K562 (cell line): ENCODE results near the gene NMRK1. TPM values are rescaled to one million over a fixed set of nuclear protein-coding genes. Genes with fewer than 3 reads are reported as not detected.
A peak's percentile ranks its signal among the peaks of the same experiment; 100 is the strongest.

ENCODE experiments used
- ATAC-seq: fragments of 200-7000 bp; cut with Tn5 transposase; 3 replicates; pipeline ENCODE4 v1.9.1; 2020; ENCODE audit warnings: moderate library complexity
- BruUV-seq: library from RNA; stranded (reverse); fragments of 400-500 nt; replicated peaks from 2 replicates; lab custom pipeline; 2021; lab: Mats Ljungman, UMichigan
- CTCF ChIA-PET: fragments of 300-600 bp; formaldehyde crosslinking; extraction: SDS; loops from one replicate; lab custom pipeline; 2021; ENCODE audit warnings: low intra/inter-chr PET ratio; lab: Yijun Ruan, JAX
- POLR2A ChIA-PET: fragments of 300-600, 350-650 bp; sonication (Branson Sonifier 250); formaldehyde crosslinking; extraction: SDS; loops from one replicate; lab custom pipeline; 2021; ENCODE audit warnings: antibody characterized with exemption, inconsistent platforms; lab: Yijun Ruan, JAX
- DNase-seq, 4 experiments: peaks; one replicate each; pipeline versions ENCODE4 v3.0.0 to v3.0.0-alpha.2; 2011 to 2018; ENCODE audit warnings: low spot score in 3 of 4, mixed read lengths in 3 of 4; ENCODE audit errors: extremely low read depth in 1 of 4
- FAIRE-seq: peaks from 2 replicates; lab custom pipeline; 2011; peaks lifted over from hg19 to GRCh38; lab: Jason Lieb, UNC
- H2AFZ ChIP-seq: 2 replicates; pipeline ENCODE4 v1.6.0; 2011; ENCODE audit warnings: low read depth, low read length, control low read depth, inconsistent platforms
- H3K27ac ChIP-seq: fragments of 200-600 bp; 3 replicates; pipeline ENCODE4 v1.8.0; 2011; ENCODE audit warnings: low read depth, mild to moderate bottlenecking, control low read depth, inconsistent platforms, low read length, moderate library complexity, mixed read lengths; ENCODE audit errors: extremely low read depth
- H3K27me3 ChIP-seq, 2 experiments: fragments of 300-600 bp in 1 of 2; 2 replicates in 1 of 2; 3 replicates in 1 of 2; pipeline versions ENCODE4 v1.6.0 to v1.8.0; 2011; ENCODE audit warnings: inconsistent platforms in 2 of 2, low read length in 2 of 2, mild to moderate bottlenecking in 1 of 2, mixed read lengths in 1 of 2, moderate library complexity in 1 of 2; ENCODE audit not compliant: control insufficient read depth in 2 of 2, insufficient read depth in 2 of 2
- H3K36me3 ChIP-seq: fragments of 300-600 bp; 3 replicates; pipeline ENCODE4 v1.8.0; 2011; ENCODE audit warnings: mild to moderate bottlenecking, low read length, inconsistent platforms; ENCODE audit not compliant: control insufficient read depth, insufficient read depth
- H3K4me1 ChIP-seq, 2 experiments: fragments of 200-600 bp in 1 of 2; replicated peaks in 1 of 2; 2 replicates in 1 of 2; 3 replicates in 1 of 2; pipeline versions ENCODE4 v1.5.1 to v1.8.0; 2011; ENCODE audit warnings: inconsistent platforms in 2 of 2, low read length in 2 of 2, mild to moderate bottlenecking in 1 of 2, mixed read lengths in 1 of 2, moderate library complexity in 1 of 2; ENCODE audit not compliant: control insufficient read depth in 2 of 2, insufficient read depth in 2 of 2
- H3K4me2 ChIP-seq: 2 replicates; pipeline ENCODE4 v1.6.1; 2011; ENCODE audit warnings: low read length, control low read depth, inconsistent platforms, mixed read lengths; ENCODE audit not compliant: insufficient read depth
- H3K4me3 ChIP-seq: fragments of 200-600 bp; sonication (generic), shearing (Covaris generic); 2 replicates; pipeline ENCODE4 v1.5.1; 2016; ENCODE audit warnings: control low read depth, inconsistent platforms
- H3K79me2 ChIP-seq: fragments of 200-600 bp; 3 replicates; pipeline ENCODE4 v1.8.0; 2011; ENCODE audit warnings: low read length, inconsistent platforms; ENCODE audit not compliant: control insufficient read depth, insufficient read depth
- H3K9ac ChIP-seq, 2 experiments: 2 replicates each; pipeline versions ENCODE4 v1.6.0 to v1.6.1; 2011; ENCODE audit warnings: low read depth in 2 of 2, low read length in 2 of 2, control low read depth in 1 of 2, inconsistent platforms in 1 of 2, mild to moderate bottlenecking in 1 of 2, mixed read lengths in 1 of 2; ENCODE audit not compliant: insufficient read depth in 1 of 2
- H3K9me1 ChIP-seq: one replicate; pipeline ENCODE4 v1.6.0; 2011; ENCODE audit warnings: inconsistent platforms, mild to moderate bottlenecking, low read length, moderate library complexity; ENCODE audit not compliant: control insufficient read depth, insufficient read depth
- H3K9me3 ChIP-seq: replicated peaks from 2 replicates; pipeline ENCODE4 v1.5.1; 2011; ENCODE audit warnings: low read depth, low read length, inconsistent platforms; ENCODE audit not compliant: control insufficient read depth, insufficient read depth
- H4K20me1 ChIP-seq: replicated peaks from 2 replicates; pipeline ENCODE4 v1.6.1; 2011; ENCODE audit warnings: low read length, inconsistent platforms, mixed read lengths; ENCODE audit not compliant: control insufficient read depth, insufficient read depth
- BRD4 ChIP-seq: fragments of 200-600 bp; sonication (generic); IDR thresholded peaks from 2 replicates; pipeline ENCODE4 v1.6.1; 2017; ENCODE audit warnings: inconsistent platforms
- BRF1 ChIP-seq: IDR thresholded peaks from 3 replicates; pipeline ENCODE4 v1.6.1; 2011; ENCODE audit warnings: borderline replicate concordance, mild to moderate bottlenecking; ENCODE audit not compliant: insufficient read length; ENCODE audit errors: extremely low read depth
- DMBX1 ChIP-seq: fragments of 250-450 bp; sonication (Bioruptor Pico); IDR thresholded peaks from 2 replicates; pipeline ENCODE4 v1.8.0; 2022; ENCODE audit warnings: inconsistent platforms, mild to moderate bottlenecking, moderate library complexity, borderline replicate concordance
- GABPA ChIP-seq: fragments of 200-800 bp; sonication (Bioruptor generic); conservative IDR thresholded peaks from 2 replicates; pipeline ENCODE4 v1.6.1; 2016; ENCODE audit warnings: low read depth, missing genetic modification characterization, missing compliant biosample characterization
- PCBP2 ChIP-seq: fragments of 200-400 bp; formaldehyde crosslinking; IDR thresholded peaks from 2 replicates; pipeline ENCODE4 v1.6.1; 2018; ENCODE audit warnings: low read length, low read depth, mild to moderate bottlenecking, moderate library complexity; ENCODE audit not compliant: poor library complexity, severe bottlenecking
- RBFOX2 ChIP-seq: fragments of 200-400 bp; formaldehyde crosslinking; IDR thresholded peaks from 2 replicates; pipeline ENCODE4 v1.6.1; 2017; ENCODE audit warnings: low read depth, mild to moderate bottlenecking, low read length, moderate library complexity
- SMAD4 ChIP-seq: fragments of 250-450 bp; sonication (Bioruptor Pico); conservative IDR thresholded peaks from 2 replicates; pipeline ENCODE4 v1.8.0; 2021; ENCODE audit warnings: inconsistent platforms, mild to moderate bottlenecking, moderate library complexity
- SREBF1 ChIP-seq: fragments of 150-350 bp; IDR thresholded peaks from 2 replicates; pipeline ENCODE4 v1.6.1; 2014; ENCODE audit warnings: antibody characterized with exemption, low read depth, low read length, borderline replicate concordance
- ZNF445 ChIP-seq: fragments of 250-450 bp; sonication (Bioruptor Pico); IDR thresholded peaks from 2 replicates; pipeline ENCODE4 v1.4.0; 2020; ENCODE audit warnings: low read depth, mild to moderate bottlenecking, moderate library complexity
- ZNF507 ChIP-seq: conservative IDR thresholded peaks from 2 replicates; pipeline ENCODE4 v1.6.1; 2017; ENCODE audit warnings: missing genetic modification characterization, missing compliant biosample characterization
- WGBS: fragments of 100-300 bp; shearing (Covaris generic); methylation state at CpG from one replicate; pipeline ENCODE4 v1.1.6; 2016; ENCODE audit warnings: low coverage, mixed read lengths; ENCODE audit not compliant: insufficient coverage; ENCODE audit errors: missing lambda C conversion rate; 5-methylcytosine and 5-hydroxymethylcytosine counted together
- in situ Hi-C: fragments of 300-500 bp; cut with MboI; formaldehyde crosslinking; loops from 4 replicates; pipeline ENCODE4 v1.15.0; 2018; ENCODE audit warnings: inconsistent platforms, mixed read lengths
- intact Hi-C: fragments of 100-400 bp; cut with micrococcal nuclease; formaldehyde crosslinking; loops from 2 replicates; pipeline ENCODE4 v1.14.2; 2022
- polyA plus RNA-seq, 8 experiments: library from polyadenylated mRNA; depleted of rRNA in 4 of 8; stranded (reverse) in 5 of 8; unstranded in 3 of 8; fragments of >200 nt; fragmentation: Nextera tagmentation in 2 of 8; fragmentation: Illumina TruSeq in 1 of 8; extraction: Ambion mirVana in 2 of 8; extraction: Trizol in 1 of 8; gene quantifications; 2 replicates each; pipeline versions ENCODE4 v1.2.1 to v1.2.3, GENCODE V29; 2011 to 2014; ENCODE audit warnings: inconsistent platforms in 1 of 8, missing spikeins in 1 of 8
- total RNA-seq, 7 experiments: library from RNA; depleted of rRNA in 6 of 7; stranded (reverse); fragments of >200 nt in 6 of 7; fragmentation: Illumina TruSeq in 2 of 7; extraction: Trizol in 2 of 7; gene quantifications; 2 replicates each; pipeline versions ENCODE4 v1.2.1 to v1.2.3, GENCODE V29; 2011 to 2021; ENCODE audit warnings: low replicate concordance in 1 of 7
- TF ChIP-seq, protein P1 (sequence below), 2 experiments: fragments of 450-650 bp; formaldehyde crosslinking in 1 of 2; IDR thresholded peaks; 2 replicates each; pipeline versions ENCODE4 v1.4.0 to v1.6.1; 2014 to 2020; ENCODE audit warnings: mild to moderate bottlenecking in 2 of 2, borderline replicate concordance in 1 of 2, low read depth in 1 of 2
- TF ChIP-seq, protein P2 (sequence below), 2 experiments: fragments of 450-650 bp in 1 of 2; sonication (generic) in 1 of 2; formaldehyde crosslinking in 1 of 2; IDR thresholded peaks in 1 of 2; conservative IDR thresholded peaks in 1 of 2; 2 replicates each; pipeline versions ENCODE4 v1.6.1 to v1.8.1; 2016 to 2023; ENCODE audit warnings: mild to moderate bottlenecking in 2 of 2, moderate library complexity in 2 of 2, inconsistent platforms in 1 of 2, missing genetic modification reagents in 1 of 2

Gene NMRK1
- total and polyA plus RNA-seq, 9 of the 15 experiments (the other 6 are each of a cell fraction or from before 2014, with no cell fraction given) = 1.1 to 3.5 (median 1.7) TPM

DNA sequence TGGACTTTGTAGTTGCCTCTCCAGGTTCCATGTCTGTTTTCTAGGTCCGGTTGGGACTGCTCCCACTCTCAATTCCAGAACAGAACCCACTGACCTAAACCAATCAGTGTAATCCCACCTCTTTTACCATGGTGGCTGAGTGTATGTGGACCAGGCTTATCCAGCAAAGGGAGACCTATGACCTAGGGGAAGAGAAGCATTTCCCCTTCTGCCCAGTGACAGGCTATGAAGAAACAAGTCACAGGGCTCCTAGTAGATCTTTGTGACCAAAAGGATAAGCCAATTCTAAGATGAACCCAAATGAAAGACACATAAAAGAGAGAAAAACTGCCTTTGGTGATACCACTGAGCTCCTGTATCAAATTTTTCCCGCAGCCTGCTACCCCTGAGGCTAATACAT, 6.3 kb downstream of the NMRK1 start (continued):
- TF ChIP-seq, protein P1, sequence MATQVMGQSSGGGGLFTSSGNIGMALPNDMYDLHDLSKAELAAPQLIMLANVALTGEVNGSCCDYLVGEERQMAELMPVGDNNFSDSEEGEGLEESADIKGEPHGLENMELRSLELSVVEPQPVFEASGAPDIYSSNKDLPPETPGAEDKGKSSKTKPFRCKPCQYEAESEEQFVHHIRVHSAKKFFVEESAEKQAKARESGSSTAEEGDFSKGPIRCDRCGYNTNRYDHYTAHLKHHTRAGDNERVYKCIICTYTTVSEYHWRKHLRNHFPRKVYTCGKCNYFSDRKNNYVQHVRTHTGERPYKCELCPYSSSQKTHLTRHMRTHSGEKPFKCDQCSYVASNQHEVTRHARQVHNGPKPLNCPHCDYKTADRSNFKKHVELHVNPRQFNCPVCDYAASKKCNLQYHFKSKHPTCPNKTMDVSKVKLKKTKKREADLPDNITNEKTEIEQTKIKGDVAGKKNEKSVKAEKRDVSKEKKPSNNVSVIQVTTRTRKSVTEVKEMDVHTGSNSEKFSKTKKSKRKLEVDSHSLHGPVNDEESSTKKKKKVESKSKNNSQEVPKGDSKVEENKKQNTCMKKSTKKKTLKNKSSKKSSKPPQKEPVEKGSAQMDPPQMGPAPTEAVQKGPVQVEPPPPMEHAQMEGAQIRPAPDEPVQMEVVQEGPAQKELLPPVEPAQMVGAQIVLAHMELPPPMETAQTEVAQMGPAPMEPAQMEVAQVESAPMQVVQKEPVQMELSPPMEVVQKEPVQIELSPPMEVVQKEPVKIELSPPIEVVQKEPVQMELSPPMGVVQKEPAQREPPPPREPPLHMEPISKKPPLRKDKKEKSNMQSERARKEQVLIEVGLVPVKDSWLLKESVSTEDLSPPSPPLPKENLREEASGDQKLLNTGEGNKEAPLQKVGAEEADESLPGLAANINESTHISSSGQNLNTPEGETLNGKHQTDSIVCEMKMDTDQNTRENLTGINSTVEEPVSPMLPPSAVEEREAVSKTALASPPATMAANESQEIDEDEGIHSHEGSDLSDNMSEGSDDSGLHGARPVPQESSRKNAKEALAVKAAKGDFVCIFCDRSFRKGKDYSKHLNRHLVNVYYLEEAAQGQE (IDR thresholded peaks at IDR 0.05; ENCODE audit: borderline replicate concordance) = no peak
- TF ChIP-seq, protein P1 (CRISPR knock-in tag; IDR thresholded peaks at IDR 0.05; ENCODE audit: low read depth) = no peak
- no peak for TF ChIP-seq DMBX1

DNA sequence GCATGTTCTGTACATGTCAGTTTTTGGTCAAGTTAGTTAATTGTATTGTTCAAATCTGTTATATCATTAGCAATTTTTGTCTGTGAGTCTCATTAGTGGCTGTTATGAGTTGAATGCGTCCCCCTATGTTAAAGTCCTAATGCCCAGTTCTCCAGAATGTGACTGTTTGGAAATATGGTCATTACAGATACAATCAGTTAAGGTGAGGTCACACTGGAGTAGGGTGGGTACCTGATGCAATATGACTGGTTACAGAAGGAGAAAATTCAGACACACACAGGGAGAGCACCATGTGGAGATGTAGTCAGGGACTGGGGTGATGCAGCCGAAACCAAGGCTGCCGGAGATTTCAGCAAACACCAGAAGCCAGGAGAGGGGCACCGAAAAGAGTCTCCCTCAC, 15.1 kb downstream of the NMRK1 start:
- H3K79me2 ChIP-seq = no peaks in the 10 kb centered on the region
- 77% methylated on average over 4 of the region's 4 CpGs for WGBS
- no peaks in the 10 kb centered on the region for H3K27me3 ChIP-seq
- FAIRE-seq (no peak), ATAC-seq (peak; percentile 86), DNase-seq (no peak)
- H3K4me1 ChIP-seq = peaks cover 0 to 2% of the 10 kb centered on the region in 2 experiments; a peak in 3 of 5 replicates
- H3K9ac ChIP-seq = no peak overlapping the region
- H3K9me1 ChIP-seq = no peaks in the 10 kb centered on the region
- intact Hi-C loops = no loop called here
- H3K4me2 ChIP-seq = no peak overlapping the region
- H3K4me3 ChIP-seq = no peak overlapping the region
- POLR2A ChIA-PET = no interaction called here
- H2AFZ ChIP-seq = no peak overlapping the region
- CTCF ChIA-PET = no interaction called here
- no peaks in the 10 kb centered on the region for H3K9me3 ChIP-seq
- H4K20me1 ChIP-seq = no peaks in the 10 kb centered on the region
- BruUV-seq = no TSS peak
- no peaks in the 10 kb centered on the region for H3K36me3 ChIP-seq
- no peak overlapping the region for H3K27ac ChIP-seq
- in situ Hi-C loops = no loop called here
- TF ChIP-seq, protein P2, sequence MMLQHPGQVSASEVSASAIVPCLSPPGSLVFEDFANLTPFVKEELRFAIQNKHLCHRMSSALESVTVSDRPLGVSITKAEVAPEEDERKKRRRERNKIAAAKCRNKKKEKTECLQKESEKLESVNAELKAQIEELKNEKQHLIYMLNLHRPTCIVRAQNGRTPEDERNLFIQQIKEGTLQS (IDR thresholded peaks at IDR 0.05) = peak; percentile 68; the same call in 1 of the 2 replicates
- TF ChIP-seq, protein P2 (CRISPR knock-in tag; conservative IDR thresholded peaks at IDR 0.05) = no peak
- TF ChIP-seq BRF1 = no peak
- TF ChIP-seq SMAD4 (CRISPR knock-in tag) = no peak
- no peak for TF ChIP-seq ZNF507 (tag)
- 0 out of 2 replicates have a peak, but pooled peaks have one; percentile 19 for TF ChIP-seq RBFOX2
- no peak for TF ChIP-seq GABPA (tag)
- TF ChIP-seq ZNF445 (CRISPR knock-in tag) = no peak
- no peak for TF ChIP-seq SREBF1
- no peak for TF ChIP-seq BRD4
- no peak for TF ChIP-seq PCBP2
